Measurements from ENCODE around the gene NDUFS8.

The NDUFS8 gene

GRCh38 chr11:68074584-68075352 lies 44.3 kb downstream of the NDUFS8 start:
- H3K36me3 Mint-ChIP-seq (ENCODE audit: low read depth), result peaks cover 3% of the 10 kb centered on the region

GRCh38 chr11:68076371-68077042 lies 46.0 kb downstream of the NDUFS8 start:
- Mint-ChIP-seq H3K9me3 (no peaks in the 10 kb centered on the region), H3K4me3 (no peak overlapping the region), H3K36me3 (ENCODE audit: low read depth) (peaks cover 4% of the 10 kb centered on the region), H3K27ac (no peak overlapping the region), H3K27me3 (ENCODE audit: low read depth) (no peaks in the 10 kb centered on the region), H3K4me1 (ENCODE audit: low read depth) (no peaks in the 10 kb centered on the region)
- DNase-seq (ENCODE audit: low spot score), result no peak

More at GRCh38 chr11:68074584-68075352, 44.3 kb downstream of the NDUFS8 start:
- Mint-ChIP-seq H3K27me3 (ENCODE audit: low read depth) (no peaks in the 10 kb centered on the region), H3K4me3 (no peak overlapping the region), H3K9me3 (no peaks in the 10 kb centered on the region), H3K27ac (no peak overlapping the region), H3K4me1 (ENCODE audit: low read depth) (no peaks in the 10 kb centered on the region)
- no peak for DNase-seq (ENCODE audit: low spot score)

- Mint-ChIP-seq H3K4me3 (no peak overlapping the region), H3K27ac (no peak overlapping the region), H3K36me3 (ENCODE audit: low read depth) (peaks cover 2% of the 10 kb centered on the region), H3K9me3 (no peaks in the 10 kb centered on the region), H3K4me1 (ENCODE audit: low read depth) (no peaks in the 10 kb centered on the region), H3K27me3 (ENCODE audit: low read depth) (no peaks in the 10 kb centered on the region)
- DNase-seq (ENCODE audit: low spot score), result no peak
Measured at GRCh38 chr11:68077617-68078582, 47.4 kb downstream of the NDUFS8 start.

GRCh38 chr11:68080860-68081259 lies 50.4 kb downstream of the NDUFS8 start:
- Mint-ChIP-seq H3K4me3 (no peak overlapping the region), H3K27ac (no peak overlapping the region), H3K27me3 (ENCODE audit: low read depth) (no peaks in the 10 kb centered on the region), H3K36me3 (ENCODE audit: low read depth) (peaks cover 2% of the 10 kb centered on the region), H3K9me3 (no peaks in the 10 kb centered on the region), H3K4me1 (ENCODE audit: low read depth) (no peaks in the 10 kb centered on the region)
- no peak for DNase-seq (ENCODE audit: low spot score)

GRCh38 chr11:68081691-68082090 lies 51.2 kb downstream of the NDUFS8 start:
- Mint-ChIP-seq H3K27ac (no peak overlapping the region), H3K9me3 (no peaks in the 10 kb centered on the region), H3K4me3 (no peak overlapping the region), H3K27me3 (ENCODE audit: low read depth) (no peaks in the 10 kb centered on the region), H3K4me1 (ENCODE audit: low read depth) (no peaks in the 10 kb centered on the region), H3K36me3 (ENCODE audit: low read depth) (peaks cover 2% of the 10 kb centered on the region)
- no peak for DNase-seq (ENCODE audit: low spot score)

- no peak for DNase-seq (ENCODE audit: low spot score)
- Mint-ChIP-seq H3K9me3 (no peaks in the 10 kb centered on the region), H3K4me3 (no peak overlapping the region), H3K27me3 (ENCODE audit: low read depth) (no peaks in the 10 kb centered on the region), H3K27ac (no peak overlapping the region), H3K4me1 (ENCODE audit: low read depth) (no peaks in the 10 kb centered on the region), H3K36me3 (ENCODE audit: low read depth) (peaks cover 2% of the 10 kb centered on the region)
Measured at GRCh38 chr11:68082481-68082880, 52.0 kb downstream of the NDUFS8 start.

- Mint-ChIP-seq H3K36me3 (ENCODE audit: low read depth) (peaks cover 2% of the 10 kb centered on the region), H3K9me3 (no peaks in the 10 kb centered on the region), H3K4me1 (ENCODE audit: low read depth) (no peaks in the 10 kb centered on the region), H3K4me3 (no peak overlapping the region), H3K27me3 (ENCODE audit: low read depth) (no peaks in the 10 kb centered on the region), H3K27ac (no peak overlapping the region)
- no peak for DNase-seq (ENCODE audit: low spot score)
Measured at GRCh38 chr11:68083517-68083916, 53.0 kb downstream of the NDUFS8 start.
